OCI-LY1 (cell line): Measurements from ENCODE around the gene AGPAT2.

Source experiments
- H2AFZ ChIP-seq: fragments of 200-600 bp; sonication (generic), shearing (Covaris generic); 2 replicates; pipeline ENCODE4 v1.6.0; 2014; ENCODE audit warnings: antibody characterized with exemption, mild to moderate bottlenecking, low read length
- H3F3A ChIP-seq: fragments of 200-600 bp; sonication (generic), shearing (Covaris generic); 2 replicates; pipeline ENCODE4 v1.6.0; 2014; ENCODE audit warnings: mild to moderate bottlenecking, antibody characterized with exemption, low read length, moderate library complexity; ENCODE audit not compliant: insufficient read depth
- H3K27ac ChIP-seq: fragments of 200-600 bp; sonication (generic); 2 replicates; pipeline ENCODE4 v1.5.1; 2014; ENCODE audit warnings: low read length, mixed run types, mild to moderate bottlenecking, low read depth; ENCODE audit not compliant: poor library complexity, severe bottlenecking
- H3K27me3 ChIP-seq: fragments of 200-600 bp; sonication (generic); 2 replicates; pipeline ENCODE4 v1.6.0; 2014; ENCODE audit warnings: antibody characterized with exemption, mild to moderate bottlenecking, low read length, moderate library complexity; ENCODE audit not compliant: insufficient read depth
- H3K36me3 ChIP-seq: fragments of 200-600 bp; sonication (generic); 2 replicates; pipeline ENCODE4 v1.6.1; 2014; ENCODE audit warnings: mild to moderate bottlenecking, antibody characterized with exemption, low read length, moderate library complexity, mixed read lengths; ENCODE audit not compliant: insufficient read depth
- H3K4me1 ChIP-seq: fragments of 200-600 bp; sonication (generic); 2 replicates; pipeline ENCODE4 v1.5.1; 2014; ENCODE audit warnings: mild to moderate bottlenecking, low read length, moderate library complexity; ENCODE audit not compliant: insufficient read depth, severe bottlenecking
- H3K4me2 ChIP-seq: fragments of 200-600 bp; sonication (generic), shearing (Covaris generic); 2 replicates; pipeline ENCODE4 v1.6.1; 2014; ENCODE audit warnings: low read length
- H3K4me3 ChIP-seq: fragments of 200-600 bp; sonication (generic); 2 replicates; pipeline ENCODE4 v1.5.1; 2014; ENCODE audit warnings: low read length, low read depth, mild to moderate bottlenecking, mixed read lengths; ENCODE audit not compliant: poor library complexity, severe bottlenecking
- H3K79me2 ChIP-seq: fragments of 200-600 bp; shearing (Covaris generic); 2 replicates; pipeline ENCODE4 v1.6.1; 2016; ENCODE audit warnings: mixed run types, low read length, mixed read lengths; ENCODE audit not compliant: insufficient read depth
- H3K9ac ChIP-seq: fragments of 200-600 bp; sonication (generic), shearing (Covaris generic); 2 replicates; pipeline ENCODE4 v1.6.1; 2014; ENCODE audit warnings: mild to moderate bottlenecking, low read length, mixed read lengths
- H3K9me2 ChIP-seq: fragments of 200-600 bp; sonication (generic), shearing (Covaris generic); 2 replicates; pipeline ENCODE4 v1.6.1; 2014; ENCODE audit warnings: low read depth, mild to moderate bottlenecking, low read length, mixed read lengths
- H3K9me3 ChIP-seq: fragments of 200-600 bp; shearing (Covaris generic); 2 replicates; pipeline ENCODE4 v1.6.1; 2014; ENCODE audit warnings: low read length, mixed read lengths
- H4K20me1 ChIP-seq: fragments of 200-600 bp; sonication (generic), shearing (Covaris generic); 2 replicates; pipeline ENCODE4 v1.6.0; 2016; ENCODE audit warnings: mild to moderate bottlenecking, low read length; ENCODE audit not compliant: insufficient read depth
- CTCF ChIP-seq: fragments of 200-600 bp; sonication (generic), shearing (Covaris generic); IDR thresholded peaks from 2 replicates; pipeline ENCODE4 v1.5.1; 2017; ENCODE audit warnings: mild to moderate bottlenecking, antibody characterized with exemption, low read length, moderate library complexity, mixed read lengths
- EZH2 ChIP-seq: fragments of 200-600 bp; sonication (generic), shearing (Covaris generic); IDR thresholded peaks from 2 replicates; pipeline ENCODE4 v1.8.0; 2017; ENCODE audit warnings: borderline replicate concordance, mixed run types, mild to moderate bottlenecking, antibody characterized with exemption, low read length, moderate library complexity, mixed read lengths

The AGPAT2 gene

GRCh38 chr9:136645352-136645902 is 41.8 kb downstream of the AGPAT2 start:
- Histone ChIP-seq H3K9me3 (no peaks in the 10 kb centered on the region), H3K9ac (no peak overlapping the region), H3K36me3 (no peaks in the 10 kb centered on the region), H3K9me2 (no peaks in the 10 kb centered on the region), H3K4me3 (no peak overlapping the region), H3K27me3 (peaks cover 7% of the 10 kb centered on the region; the same call in 1 of the 2 replicates), H3K79me2 (no peaks in the 10 kb centered on the region), H3K4me1 (no peaks in the 10 kb centered on the region), H2AFZ (no peak overlapping the region), H3F3A (no peaks in the 10 kb centered on the region), H3K4me2 (no peak overlapping the region), H4K20me1 (no peaks in the 10 kb centered on the region), H3K27ac (no peak overlapping the region)
- no peak for TF ChIP-seq CTCF
- TF ChIP-seq EZH2: no peak

- Histone ChIP-seq H3K36me3 (no peaks in the 10 kb centered on the region), H3K4me1 (no peaks in the 10 kb centered on the region), H3K27ac (no peak overlapping the region), H2AFZ (no peak overlapping the region), H3K27me3 (peaks cover 10% of the 10 kb centered on the region; the same call in 1 of the 2 replicates), H3K9me2 (no peaks in the 10 kb centered on the region), H3K9ac (no peak overlapping the region), H3K4me3 (no peak overlapping the region), H3K79me2 (no peaks in the 10 kb centered on the region), H3F3A (no peaks in the 10 kb centered on the region), H4K20me1 (no peaks in the 10 kb centered on the region), H3K4me2 (no peak overlapping the region), H3K9me3 (no peaks in the 10 kb centered on the region)
- TF ChIP-seq CTCF (peak; percentile 74), EZH2 (no peak)
Measured at GRCh38 chr9:136644593-136645351, 42.5 kb downstream of the AGPAT2 start.

- Histone ChIP-seq H3K79me2 (no peaks in the 10 kb centered on the region), H4K20me1 (no peaks in the 10 kb centered on the region), H3K4me2 (no peak overlapping the region; the same call in 1 of the 2 replicates), H3K27me3 (peaks cover 10% of the 10 kb centered on the region; the same call in 1 of the 2 replicates), H3K27ac (no peak overlapping the region), H3K9ac (no peak overlapping the region), H3K4me3 (no peak overlapping the region), H2AFZ (no peak overlapping the region), H3K4me1 (no peaks in the 10 kb centered on the region), H3F3A (no peaks in the 10 kb centered on the region), H3K36me3 (no peaks in the 10 kb centered on the region), H3K9me3 (no peaks in the 10 kb centered on the region), H3K9me2 (no peaks in the 10 kb centered on the region)
- TF ChIP-seq EZH2 (no peak), CTCF (no peak)
Measured at GRCh38 chr9:136644343-136644592, 43.0 kb downstream of the AGPAT2 start.
